Fibroblast of lung (primary cell): Measurements from ENCODE around the gene NUDT13. TPM values are rescaled to one million over a fixed set of nuclear protein-coding genes. Genes with fewer than 3 reads are reported as not detected.

ENCODE experiments used
- DNase-seq, 2 donors: peaks; one replicate each; pipeline versions ENCODE4 v3.0.0 to v3.0.0-alpha.2; 2010; ENCODE audit warnings: low read depth in 2 of 2
- H2AFZ ChIP-seq: 2 replicates; pipeline ENCODE4 v1.5.1; 2012; ENCODE audit warnings: low read length, control low read depth, inconsistent platforms
- H3K27ac ChIP-seq: 2 replicates; pipeline ENCODE4 v1.5.1; 2011; ENCODE audit warnings: low read length, control low read depth; ENCODE audit not compliant: insufficient read depth
- H3K27me3 ChIP-seq: 2 replicates; pipeline ENCODE4 v1.5.1; 2011; ENCODE audit warnings: mild to moderate bottlenecking, low read length; ENCODE audit not compliant: control insufficient read depth, insufficient read depth
- H3K36me3 ChIP-seq: 2 replicates; pipeline ENCODE4 v1.5.1; 2011; ENCODE audit warnings: low read length; ENCODE audit not compliant: control insufficient read depth, insufficient read depth
- H3K4me1 ChIP-seq: 2 replicates; pipeline ENCODE4 v1.5.1; 2011; ENCODE audit warnings: low read length; ENCODE audit not compliant: control insufficient read depth, insufficient read depth; ENCODE audit errors: extremely low read depth
- H3K4me2 ChIP-seq: 2 replicates; pipeline ENCODE4 v1.5.1; 2011; ENCODE audit warnings: low read length, control low read depth; ENCODE audit not compliant: insufficient read depth; ENCODE audit errors: extremely low read depth
- H3K4me3 ChIP-seq, 4 experiments: fragments of 200-600 bp in 1 of 4; sonication (generic) in 1 of 4; replicated peaks in 1 of 4; 2 replicates each; pipeline ENCODE4 v1.5.1; 2011 to 2016; ENCODE audit warnings: low read length in 4 of 4, low read depth in 3 of 4, mild to moderate bottlenecking in 3 of 4, control low read depth in 2 of 4, inconsistent platforms in 1 of 4, mixed read lengths in 1 of 4; ENCODE audit not compliant: insufficient read depth in 1 of 4; ENCODE audit errors: control extremely low read depth in 1 of 4
- H3K79me2 ChIP-seq: 2 replicates; pipeline ENCODE4 v1.5.1; 2012; ENCODE audit warnings: mild to moderate bottlenecking, low read length, inconsistent platforms; ENCODE audit not compliant: control insufficient read depth, insufficient read depth
- H3K9ac ChIP-seq: 2 replicates; pipeline ENCODE4 v1.5.1; 2011; ENCODE audit warnings: mild to moderate bottlenecking, low read length, control low read depth; ENCODE audit not compliant: insufficient read depth
- H3K9me3 ChIP-seq: 2 replicates; pipeline ENCODE4 v1.5.1; 2012; ENCODE audit warnings: low read depth, low read length; ENCODE audit not compliant: control insufficient read depth, insufficient read depth
- H4K20me1 ChIP-seq: 2 replicates; pipeline ENCODE4 v1.5.1; 2011; ENCODE audit warnings: low read length; ENCODE audit not compliant: control insufficient read depth, insufficient read depth; ENCODE audit errors: extremely low read depth
- CTCF ChIP-seq, 2 donors: IDR thresholded peaks in 1 of 2; conservative IDR thresholded peaks in 1 of 2; 1 replicate in 1 of 2; 2 replicates in 1 of 2; pipeline ENCODE4 v1.5.1; 2011 to 2012; ENCODE audit warnings: low read length in 2 of 2, control low read depth in 1 of 2, inconsistent platforms in 1 of 2, low read depth in 1 of 2, mild to moderate bottlenecking in 1 of 2
- EZH2 ChIP-seq: IDR thresholded peaks from 2 replicates; pipeline ENCODE4 v1.5.1; 2012; ENCODE audit warnings: low read length, control low read depth, mild to moderate bottlenecking; ENCODE audit errors: missing control alignments
- polyA plus RNA-seq, 2 donors: library from polyadenylated mRNA; depleted of rRNA in 1 of 2; stranded (reverse) in 1 of 2; unstranded in 1 of 2; fragments of >200 nt; gene quantifications; 2 replicates each; pipeline ENCODE4 v1.2.1, GENCODE V29; 2011 to 2012; ENCODE audit warnings: missing spikeins in 1 of 2
- total RNA-seq: library from RNA; depleted of rRNA; stranded (reverse); fragments of >200 nt; gene quantifications from 2 replicates; pipeline ENCODE4 v1.2.1, GENCODE V29; 2014

Gene NUDT13
- total and polyA plus RNA-seq, 2 donors (not counting 1 experiment from before 2014, with no cell fraction given), result 1.8 to 2.1 TPM

GRCh38 chr10:73075829-73076228 is 34.4 kb upstream of the NUDT13 start:
- H3K4me3 ChIP-seq, result no peak overlapping the region
- no peak overlapping the region for H3K4me2 ChIP-seq
- H3K4me1 ChIP-seq, result no peaks in the 10 kb centered on the region
- H3K79me2 ChIP-seq, result peaks cover 33% of the 10 kb centered on the region
- H3K27ac ChIP-seq, result no peak overlapping the region
- peaks cover 1% of the 10 kb centered on the region for H4K20me1 ChIP-seq
- no peaks in the 10 kb centered on the region for H3K27me3 ChIP-seq
- no peak for TF ChIP-seq CTCF (conservative IDR thresholded peaks at IDR 0.05 in 1 of 2, IDR thresholded peaks at IDR 0.05 in 1 of 2; ENCODE audit: low read depth in 1 of 2, low read length in 2 of 2)
- TF ChIP-seq EZH2, result no peak
- no peak overlapping the region for H2AFZ ChIP-seq
- DNase-seq, result no peak
- peaks cover 1% of the 10 kb centered on the region for H3K36me3 ChIP-seq
- no peak overlapping the region for H3K9ac ChIP-seq
- H3K9me3 ChIP-seq, result no peaks in the 10 kb centered on the region

GRCh38 chr10:73076360-73077183 is 33.7 kb upstream of the NUDT13 start:
- H4K20me1 ChIP-seq, result peaks cover 1% of the 10 kb centered on the region

GRCh38 chr10:73079779-73080541 is 30.3 kb upstream of the NUDT13 start:
- TF ChIP-seq EZH2 (no peak), CTCF (conservative IDR thresholded peaks at IDR 0.05 in 1 of 2, IDR thresholded peaks at IDR 0.05 in 1 of 2; ENCODE audit: low read depth in 1 of 2, low read length in 2 of 2) (no peak)
- peaks cover 1% of the 10 kb centered on the region for H4K20me1 ChIP-seq
- H3K27me3 ChIP-seq, result no peaks in the 10 kb centered on the region
- H3K9me3 ChIP-seq, result no peaks in the 10 kb centered on the region
- H3K4me1 ChIP-seq, result peaks cover 5% of the 10 kb centered on the region
- H3K79me2 ChIP-seq, result peaks cover 64% of the 10 kb centered on the region
- no peak for DNase-seq
- no peak overlapping the region for H2AFZ ChIP-seq
- H3K9ac ChIP-seq, result no peak overlapping the region
- no peaks in the 10 kb centered on the region for H3K36me3 ChIP-seq
- no peak overlapping the region for H3K4me3 ChIP-seq
- no peak overlapping the region for H3K4me2 ChIP-seq
- no peak overlapping the region for H3K27ac ChIP-seq

More at GRCh38 chr10:73076360-73077183, 33.7 kb upstream of the NUDT13 start:
- Histone ChIP-seq H3K4me2 (peak overlapping the region; percentile 84), H3K27me3 (no peaks in the 10 kb centered on the region), H3K4me1 (no peaks in the 10 kb centered on the region), H3K9ac (no peak overlapping the region), H3K9me3 (no peaks in the 10 kb centered on the region), H3K27ac (peak overlapping the region; percentile 15), H2AFZ (peak overlapping the region; percentile 15), H3K36me3 (peaks cover 1% of the 10 kb centered on the region), H3K4me3 (peak overlapping the region in 2 of 4 experiments; percentile 24 to 41), H3K79me2 (peaks cover 39% of the 10 kb centered on the region)
- no peak for TF ChIP-seq EZH2
- DNase-seq, result peak; percentile 83 to 87
